CD4-positive, alpha-beta T cell treated with Interleukin-6 for 4 hours (primary cell): ENCODE results near the gene HACL1.
A peak's percentile ranks its signal among the peaks of the same experiment; 100 is the strongest.

ENCODE experiments used
- DNase-seq: peaks from one replicate; pipeline ENCODE4 v3.0.0-alpha.2; 2020; ENCODE audit warnings: mixed read lengths

Gene HACL1

GRCh38 chr3:15522016-15522415, 79.4 kb downstream of the HACL1 start:
- no peak for DNase-seq

GRCh38 chr3:15521573-15521965, 79.8 kb downstream of the HACL1 start, which contains the start of gene COLQ:
COLQ (minus strand) TSS chr3:15521706; CDS start chr3:15521625, 81 bp downstream.
- no peak for DNase-seq

GRCh38 chr3:15520804-15521572, 80.4 kb downstream of the HACL1 start:
- no peak for DNase-seq

DNA sequence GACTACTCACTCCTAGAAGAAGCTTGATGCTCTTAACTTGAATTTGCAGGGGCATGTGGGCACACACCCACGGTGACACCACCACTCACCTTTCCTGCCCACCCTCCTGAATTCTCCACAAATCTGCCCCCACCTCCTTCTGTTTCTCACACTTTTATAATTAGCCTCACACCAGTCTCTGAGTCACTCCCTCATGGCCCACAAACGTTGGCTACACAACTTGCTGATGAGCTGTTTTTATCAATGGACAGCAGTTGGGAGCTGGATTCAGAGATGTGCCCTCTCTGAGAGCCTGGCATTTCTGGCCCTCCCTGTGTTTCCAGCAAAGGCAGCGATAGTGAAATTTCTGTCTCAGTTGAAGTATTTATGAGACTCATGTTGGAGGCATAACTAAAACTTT, 81.2 kb downstream of the HACL1 start:
- DNase-seq, result peak; percentile 10

DNA sequence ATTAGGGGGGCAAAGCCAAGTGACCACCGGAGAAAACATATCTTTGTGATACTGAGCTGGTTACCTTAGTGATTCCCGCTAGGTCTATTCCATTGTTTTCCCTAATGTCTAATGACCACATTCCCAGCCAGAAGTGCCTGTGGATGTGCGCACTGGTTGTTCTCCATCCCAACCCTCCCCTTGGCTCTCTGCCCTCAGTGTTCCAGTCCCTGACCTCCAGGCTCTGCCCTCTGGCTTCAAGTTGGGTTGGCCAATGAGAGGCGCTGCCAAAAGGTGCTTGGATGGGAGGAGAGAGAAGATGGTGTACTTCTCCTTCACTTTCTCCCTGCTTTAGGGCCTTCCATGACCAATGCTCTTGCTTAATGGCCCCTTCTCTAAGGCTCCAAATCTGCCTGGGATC, 82.3 kb downstream of the HACL1 start:
- no peak for DNase-seq

DNA sequence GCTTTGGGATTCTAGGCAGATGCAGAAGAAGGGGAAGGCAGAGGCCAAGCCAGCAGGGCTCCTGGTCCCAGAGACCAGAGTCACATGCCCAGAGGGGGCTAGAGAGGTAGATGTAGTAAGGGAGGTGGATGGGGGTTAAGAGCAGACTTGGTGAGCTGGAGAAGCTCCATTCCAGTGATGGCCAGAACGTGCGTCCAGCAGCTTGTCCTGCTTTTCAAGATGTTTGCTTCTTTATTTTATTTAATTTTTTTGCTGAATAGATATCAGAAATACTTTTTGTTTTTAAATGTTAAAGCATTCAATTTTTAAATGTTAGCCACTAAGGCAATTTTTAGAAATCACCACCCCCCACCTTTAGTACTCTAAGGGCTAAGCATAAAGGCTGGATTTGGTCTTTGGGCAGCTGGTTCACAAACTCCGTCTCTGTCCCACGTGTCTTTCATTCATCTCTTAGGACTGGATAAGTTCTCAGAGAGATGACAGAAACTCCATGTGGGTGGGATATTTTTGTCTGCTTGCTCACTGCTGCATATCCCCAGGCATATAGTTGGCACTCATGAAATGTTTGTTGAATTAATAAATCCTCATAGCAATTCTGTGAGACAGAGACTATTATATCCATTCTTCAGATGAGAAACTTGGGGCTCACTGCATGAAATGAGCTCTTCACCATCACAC, 86.6 kb downstream of the HACL1 start:
- DNase-seq, result no peak

GRCh38 chr3:15513810-15514662, 87.3 kb downstream of the HACL1 start:
- DNase-seq, result no peak

GRCh38 chr3:15513116-15513515, 88.3 kb downstream of the HACL1 start:
- no peak for DNase-seq

GRCh38 chr3:15512166-15512565, 89.2 kb downstream of the HACL1 start:
- no peak for DNase-seq

DNA sequence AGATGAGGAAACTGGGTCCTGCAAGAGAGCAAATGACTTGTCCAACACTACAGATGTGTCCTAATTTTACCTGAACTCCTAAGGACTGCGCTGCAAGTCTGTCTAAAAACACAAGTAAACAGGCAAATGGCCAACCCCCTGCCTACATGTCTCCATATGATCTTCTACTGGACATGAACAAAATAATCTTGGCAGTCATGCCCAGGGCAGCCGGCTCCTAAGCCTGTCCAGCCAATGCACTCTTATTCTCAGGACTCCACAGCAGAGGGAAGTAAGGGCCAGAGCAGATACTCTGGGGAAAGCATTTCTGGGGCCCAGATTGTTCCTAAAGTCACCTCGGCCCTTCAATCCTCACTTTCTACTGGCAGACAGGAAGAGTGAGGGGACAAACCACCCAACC, 90.2 kb downstream of the HACL1 start:
- no peak for DNase-seq
